Bronchus fibroblast of lung (primary cell): ENCODE data around the gene USP28. TPM values are rescaled to one million over a fixed set of nuclear protein-coding genes. Genes with fewer than 3 reads are reported as not detected.

Source experiments
- total RNA-seq: library from RNA; depleted of rRNA; stranded (reverse); fragments of >200 nt; gene quantifications from 2 replicates; pipeline ENCODE4 v1.2.3, GENCODE V29; 2015

Gene USP28, protein sequence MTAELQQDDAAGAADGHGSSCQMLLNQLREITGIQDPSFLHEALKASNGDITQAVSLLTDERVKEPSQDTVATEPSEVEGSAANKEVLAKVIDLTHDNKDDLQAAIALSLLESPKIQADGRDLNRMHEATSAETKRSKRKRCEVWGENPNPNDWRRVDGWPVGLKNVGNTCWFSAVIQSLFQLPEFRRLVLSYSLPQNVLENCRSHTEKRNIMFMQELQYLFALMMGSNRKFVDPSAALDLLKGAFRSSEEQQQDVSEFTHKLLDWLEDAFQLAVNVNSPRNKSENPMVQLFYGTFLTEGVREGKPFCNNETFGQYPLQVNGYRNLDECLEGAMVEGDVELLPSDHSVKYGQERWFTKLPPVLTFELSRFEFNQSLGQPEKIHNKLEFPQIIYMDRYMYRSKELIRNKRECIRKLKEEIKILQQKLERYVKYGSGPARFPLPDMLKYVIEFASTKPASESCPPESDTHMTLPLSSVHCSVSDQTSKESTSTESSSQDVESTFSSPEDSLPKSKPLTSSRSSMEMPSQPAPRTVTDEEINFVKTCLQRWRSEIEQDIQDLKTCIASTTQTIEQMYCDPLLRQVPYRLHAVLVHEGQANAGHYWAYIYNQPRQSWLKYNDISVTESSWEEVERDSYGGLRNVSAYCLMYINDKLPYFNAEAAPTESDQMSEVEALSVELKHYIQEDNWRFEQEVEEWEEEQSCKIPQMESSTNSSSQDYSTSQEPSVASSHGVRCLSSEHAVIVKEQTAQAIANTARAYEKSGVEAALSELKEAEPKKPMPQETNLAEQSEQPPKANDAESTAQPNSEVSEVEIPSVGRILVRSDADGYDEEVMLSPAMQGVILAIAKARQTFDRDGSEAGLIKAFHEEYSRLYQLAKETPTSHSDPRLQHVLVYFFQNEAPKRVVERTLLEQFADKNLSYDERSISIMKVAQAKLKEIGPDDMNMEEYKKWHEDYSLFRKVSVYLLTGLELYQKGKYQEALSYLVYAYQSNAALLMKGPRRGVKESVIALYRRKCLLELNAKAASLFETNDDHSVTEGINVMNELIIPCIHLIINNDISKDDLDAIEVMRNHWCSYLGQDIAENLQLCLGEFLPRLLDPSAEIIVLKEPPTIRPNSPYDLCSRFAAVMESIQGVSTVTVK
- 21.5 and 22.1 TPM in 2 replicates for total RNA-seq

DNA sequence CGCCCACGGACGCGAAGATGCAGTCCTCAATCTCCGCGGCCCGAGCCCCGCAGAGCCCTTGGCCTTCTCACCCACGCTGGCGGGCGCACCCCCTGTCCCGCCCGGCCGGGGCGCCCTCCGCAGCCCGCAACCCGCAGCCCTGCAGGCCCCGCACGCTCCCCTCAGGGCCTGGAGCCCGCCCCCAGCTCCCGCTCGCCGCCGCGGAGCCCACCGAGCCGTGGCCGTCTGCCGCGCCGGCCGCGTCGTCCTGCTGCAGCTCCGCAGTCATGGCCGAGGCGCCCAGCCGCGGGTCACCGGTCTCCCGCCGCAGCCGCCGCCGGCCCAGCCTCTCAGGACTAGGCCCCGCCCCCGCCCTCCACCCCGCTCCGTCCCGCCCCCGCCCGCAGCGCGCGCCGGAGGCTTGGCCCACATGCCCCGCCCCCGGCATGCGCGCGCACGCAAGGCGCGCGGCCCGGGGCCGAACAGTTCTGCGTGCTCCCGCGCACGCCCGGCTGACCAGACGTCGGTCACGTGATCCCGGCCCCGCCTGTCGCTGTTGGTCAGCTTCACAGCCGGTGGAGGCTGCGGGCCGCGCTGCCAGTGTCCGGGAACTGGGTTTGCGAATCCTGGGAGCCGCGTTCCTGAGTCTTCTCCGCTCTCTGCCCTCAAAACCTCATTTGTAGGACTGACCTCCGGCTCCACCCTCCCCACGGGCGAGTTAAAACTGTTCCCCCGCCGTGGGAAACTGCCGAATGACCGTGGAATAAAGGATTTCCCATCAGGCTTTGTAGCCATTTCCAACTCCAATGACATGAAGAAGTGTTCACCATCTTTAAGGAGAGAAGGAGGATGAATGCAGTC, at the start of gene USP28:
Gene USP28 (minus strand): TSS at position 339 of the 840 bp plus-strand sequence. CDS start 71 bp downstream, at position 268.

DNA sequence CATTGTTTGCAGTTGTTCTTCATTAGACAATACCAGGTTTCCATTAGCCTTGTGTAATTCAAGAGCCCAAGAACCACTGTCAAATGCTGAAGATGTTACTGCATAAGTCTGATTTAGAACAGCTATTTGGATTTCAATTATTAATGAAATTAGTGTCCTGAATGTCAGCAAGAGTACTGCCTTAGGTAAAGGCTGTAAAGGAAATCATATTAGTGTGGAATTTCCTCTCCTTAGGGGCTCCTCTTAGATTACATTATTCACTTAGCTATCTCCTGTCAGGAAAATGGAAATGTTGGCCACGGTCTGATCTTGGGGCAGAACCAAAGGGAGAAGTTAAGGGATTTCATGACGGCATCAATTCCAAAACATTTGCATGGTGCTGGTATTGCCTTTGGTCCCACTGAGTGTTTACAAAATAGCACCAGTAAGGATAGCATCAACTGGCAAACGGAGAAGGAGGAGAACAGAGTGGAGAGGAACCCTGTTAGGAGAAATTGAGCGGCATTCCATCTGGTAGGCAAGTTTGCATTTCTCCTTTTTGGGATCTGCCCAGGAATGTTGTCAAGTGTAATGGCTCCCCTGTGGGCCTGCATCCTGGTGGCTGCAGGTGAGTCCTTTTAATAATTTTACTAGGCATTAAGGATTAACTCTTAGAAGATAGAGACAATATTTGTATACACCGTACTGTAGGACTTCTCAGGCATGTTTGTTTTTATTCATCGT, 29.2 kb upstream of the USP28 start, which contains the start of gene HTR3B:
Gene HTR3B (plus strand): TSS at position 418 of the 723 bp plus-strand sequence. CDS start 138 bp downstream, at position 556.

DNA sequence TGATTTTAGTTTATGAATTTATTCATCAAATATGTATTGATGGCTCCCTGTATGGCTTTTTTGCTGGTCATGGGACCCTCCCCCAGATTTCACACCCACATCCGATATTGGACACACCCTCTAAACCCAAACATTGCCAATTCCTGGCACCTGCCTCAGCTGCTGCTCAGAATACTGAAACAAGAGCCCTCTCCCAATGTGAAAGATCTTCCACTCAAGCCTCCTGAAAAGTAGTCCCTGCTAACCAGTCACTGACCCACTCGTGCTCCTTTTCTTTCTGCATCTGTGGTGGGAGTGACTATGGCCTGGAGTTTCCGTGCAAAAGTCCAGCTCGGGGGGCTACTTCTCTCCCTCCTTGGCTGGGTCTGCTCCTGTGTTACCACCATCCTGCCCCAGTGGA, 95.9 kb downstream of the USP28 start, which contains the start of gene CLDN25:
Gene CLDN25 (plus strand): TSS at position 301 of the 400 bp plus-strand sequence. CDS start 0 bp downstream, at position 301.

DNA sequence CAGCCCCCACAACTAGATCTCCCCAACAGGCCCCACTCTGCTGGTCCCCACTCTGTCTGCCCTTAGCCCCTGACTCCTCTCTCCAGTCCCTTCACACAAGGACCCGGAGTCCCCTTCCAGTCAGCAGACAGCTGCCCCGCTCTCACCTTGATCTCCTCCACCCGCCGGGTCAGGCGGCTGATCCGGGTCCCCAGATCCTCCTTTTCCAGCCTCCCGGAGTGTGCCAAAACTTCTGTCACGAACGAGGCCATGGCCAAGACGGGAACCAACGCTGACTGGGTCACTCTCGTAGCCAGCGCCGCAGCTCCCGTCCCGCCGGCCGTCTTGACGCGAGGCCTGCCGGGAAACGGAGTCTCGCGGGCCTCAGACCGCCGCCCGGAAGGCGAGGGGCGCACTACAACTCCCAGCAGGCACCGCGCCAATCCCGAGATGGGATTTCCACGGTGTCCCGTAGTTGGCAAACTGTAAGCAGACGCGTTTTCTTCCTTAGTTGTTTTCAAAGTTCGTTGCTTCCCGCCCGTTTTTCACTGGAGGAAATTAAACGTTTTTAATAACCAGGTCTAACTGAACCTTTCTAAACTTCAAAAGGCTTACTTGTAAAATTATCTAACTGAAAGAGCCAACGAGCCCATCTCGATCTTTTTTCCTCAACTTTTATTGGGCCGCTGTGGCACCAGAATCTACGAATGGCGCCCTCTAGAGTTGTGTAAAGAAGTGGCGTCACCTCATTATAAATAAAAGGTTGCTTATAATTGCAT, 101.8 kb downstream of the USP28 start, which contains the start of gene ZW10:
Gene ZW10 (minus strand): TSS at position 277 of the 758 bp plus-strand sequence. CDS start 26 bp downstream, at position 251.

Other genes starting within 250 kb of the USP28 start
- under 0.01 TPM in 2 replicates for gene TMPRSS5, start 169.3 kb downstream of the USP28 start, total RNA-seq
- gene ZW10, start 101.9 kb downstream of the USP28 start, total RNA-seq: 17.2 and 18.3 TPM in 2 replicates
- not detected in 2 replicates for gene CLDN25, start 95.8 kb downstream of the USP28 start, total RNA-seq
- not detected in 2 replicates for gene HTR3B, start 29.2 kb upstream of the USP28 start, total RNA-seq
- gene HTR3A, start 99.5 kb upstream of the USP28 start, total RNA-seq: not detected in 2 replicates
- gene ZBTB16, start 184.1 kb upstream of the USP28 start, total RNA-seq: 12.3 and 13.6 TPM in 2 replicates